GM12865 (cell line): Measurements from ENCODE around the gene NFIX.

Experiments used
- DNase-seq: peaks from one replicate; pipeline ENCODE4 v3.0.0; 2010; ENCODE audit warnings: low read depth
- H3K4me3 ChIP-seq: 2 replicates; pipeline ENCODE4 v1.5.1; 2011; ENCODE audit warnings: mild to moderate bottlenecking, low read depth, low read length, control low read depth
- TF ChIP-seq, protein P1 (sequence below): IDR thresholded peaks from 2 replicates; pipeline ENCODE4 v1.5.1; 2011; ENCODE audit warnings: low read length, control low read depth, low read depth, inconsistent platforms; ENCODE audit not compliant: insufficient read depth; ENCODE audit errors: missing control alignments

NFIX gene

DNA sequence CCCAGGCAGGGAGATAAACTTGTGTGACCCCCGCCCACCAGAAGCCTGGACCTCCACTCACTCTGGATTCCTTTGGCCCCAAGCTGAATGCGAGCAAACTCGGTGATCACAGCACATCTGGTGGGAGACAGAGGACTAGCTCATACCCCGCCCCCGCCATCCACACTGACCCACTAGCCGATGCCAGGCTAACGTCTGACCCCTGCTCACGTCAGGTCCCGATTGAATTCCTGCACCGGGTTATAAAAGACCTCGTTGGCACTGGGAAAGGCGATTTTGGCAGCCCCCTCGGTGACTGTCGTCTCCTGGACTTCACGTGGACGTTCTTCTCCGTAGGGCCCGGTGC is 120.6 kb downstream of the NFIX start:
- H3K4me3 ChIP-seq = peak overlapping the region; percentile 95
- DNase-seq = no peak
- TF ChIP-seq, protein P1, sequence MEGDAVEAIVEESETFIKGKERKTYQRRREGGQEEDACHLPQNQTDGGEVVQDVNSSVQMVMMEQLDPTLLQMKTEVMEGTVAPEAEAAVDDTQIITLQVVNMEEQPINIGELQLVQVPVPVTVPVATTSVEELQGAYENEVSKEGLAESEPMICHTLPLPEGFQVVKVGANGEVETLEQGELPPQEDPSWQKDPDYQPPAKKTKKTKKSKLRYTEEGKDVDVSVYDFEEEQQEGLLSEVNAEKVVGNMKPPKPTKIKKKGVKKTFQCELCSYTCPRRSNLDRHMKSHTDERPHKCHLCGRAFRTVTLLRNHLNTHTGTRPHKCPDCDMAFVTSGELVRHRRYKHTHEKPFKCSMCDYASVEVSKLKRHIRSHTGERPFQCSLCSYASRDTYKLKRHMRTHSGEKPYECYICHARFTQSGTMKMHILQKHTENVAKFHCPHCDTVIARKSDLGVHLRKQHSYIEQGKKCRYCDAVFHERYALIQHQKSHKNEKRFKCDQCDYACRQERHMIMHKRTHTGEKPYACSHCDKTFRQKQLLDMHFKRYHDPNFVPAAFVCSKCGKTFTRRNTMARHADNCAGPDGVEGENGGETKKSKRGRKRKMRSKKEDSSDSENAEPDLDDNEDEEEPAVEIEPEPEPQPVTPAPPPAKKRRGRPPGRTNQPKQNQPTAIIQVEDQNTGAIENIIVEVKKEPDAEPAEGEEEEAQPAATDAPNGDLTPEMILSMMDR = no peak

DNA sequence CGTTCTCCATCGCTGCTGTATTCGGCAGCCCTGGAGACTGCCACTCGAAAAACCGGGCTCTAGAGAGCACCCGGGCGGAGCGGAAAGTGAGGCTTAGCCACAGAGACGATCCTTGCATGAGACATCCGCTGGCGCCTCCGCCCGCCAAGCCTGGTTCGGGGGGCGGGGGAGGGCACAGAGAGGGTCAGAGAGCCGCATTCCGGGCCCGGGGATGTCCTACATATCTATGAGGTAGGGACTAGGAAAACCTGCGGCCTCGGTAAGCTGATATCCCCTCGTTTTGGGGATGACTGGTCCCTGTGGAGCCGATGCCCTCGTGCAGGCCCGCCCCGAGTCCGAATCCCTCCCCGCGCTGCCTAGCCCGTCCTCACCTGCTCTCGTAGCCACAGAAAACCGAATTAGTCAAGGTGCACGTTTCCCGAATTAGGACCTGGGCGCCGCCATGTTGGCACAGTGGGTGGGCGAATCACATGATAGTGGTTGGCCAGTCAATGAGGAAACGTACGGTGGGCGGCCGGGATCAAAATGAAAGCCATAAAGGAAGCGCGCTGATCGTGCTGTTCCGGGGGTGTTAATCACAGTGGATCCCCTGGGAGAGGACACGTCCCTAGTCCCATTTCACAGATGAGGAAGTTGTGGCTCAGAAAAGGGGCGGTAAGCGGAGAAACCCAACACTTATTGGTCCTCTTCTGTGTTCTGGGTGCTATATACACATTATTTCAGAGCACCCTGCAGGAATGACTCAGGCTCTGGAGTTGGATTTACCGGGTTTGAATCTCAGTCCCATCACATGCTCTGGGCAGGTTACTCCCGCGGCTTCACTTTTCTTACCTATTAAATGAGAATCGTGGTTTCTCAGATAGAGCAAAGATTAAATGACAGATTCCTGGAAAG is 121.3 kb downstream of the NFIX start, which contains the start of gene TRMT1:
Gene TRMT1 (minus strand): TSS at position 459 of the 894 bp plus-strand sequence. CDS start 341 bp downstream, at position 118.
- DNase-seq = peak; percentile 96
- H3K4me3 ChIP-seq = peak within 1 kb of the TSS; percentile 95
- TF ChIP-seq, protein P1 = no peak

DNA sequence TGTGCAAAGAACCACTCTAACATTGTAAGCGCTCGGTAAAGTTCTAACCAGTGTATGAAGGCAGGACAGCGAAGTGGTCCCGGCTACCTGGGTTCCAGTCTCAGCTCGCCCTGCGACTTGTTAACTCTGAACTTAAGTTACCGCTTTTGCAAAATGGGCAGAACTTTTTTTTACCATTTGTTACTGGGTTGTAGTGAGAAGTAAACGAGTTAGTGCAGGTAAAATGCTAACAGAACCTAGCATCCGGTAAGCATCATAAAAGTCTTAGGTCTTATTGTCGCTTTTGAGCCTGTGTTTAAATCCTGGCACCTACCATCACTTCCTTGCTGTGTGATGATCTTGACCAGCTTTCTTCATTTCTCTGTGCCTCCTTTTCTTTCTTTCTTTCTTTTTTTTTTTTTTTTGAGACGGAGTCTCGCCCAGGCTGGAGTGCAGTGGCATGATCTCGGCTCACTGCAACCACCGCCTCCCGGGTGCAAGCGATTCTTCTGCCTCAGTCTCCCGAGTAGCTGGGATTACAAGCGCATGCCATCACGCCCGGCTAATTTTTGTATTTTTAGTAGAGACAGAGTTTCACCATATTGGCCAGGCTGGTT is 122.0 kb downstream of the NFIX start:
- peak; percentile 34 for DNase-seq
- TF ChIP-seq, protein P1 = no peak
- H3K4me3 ChIP-seq = peak overlapping the region; percentile 95

DNA sequence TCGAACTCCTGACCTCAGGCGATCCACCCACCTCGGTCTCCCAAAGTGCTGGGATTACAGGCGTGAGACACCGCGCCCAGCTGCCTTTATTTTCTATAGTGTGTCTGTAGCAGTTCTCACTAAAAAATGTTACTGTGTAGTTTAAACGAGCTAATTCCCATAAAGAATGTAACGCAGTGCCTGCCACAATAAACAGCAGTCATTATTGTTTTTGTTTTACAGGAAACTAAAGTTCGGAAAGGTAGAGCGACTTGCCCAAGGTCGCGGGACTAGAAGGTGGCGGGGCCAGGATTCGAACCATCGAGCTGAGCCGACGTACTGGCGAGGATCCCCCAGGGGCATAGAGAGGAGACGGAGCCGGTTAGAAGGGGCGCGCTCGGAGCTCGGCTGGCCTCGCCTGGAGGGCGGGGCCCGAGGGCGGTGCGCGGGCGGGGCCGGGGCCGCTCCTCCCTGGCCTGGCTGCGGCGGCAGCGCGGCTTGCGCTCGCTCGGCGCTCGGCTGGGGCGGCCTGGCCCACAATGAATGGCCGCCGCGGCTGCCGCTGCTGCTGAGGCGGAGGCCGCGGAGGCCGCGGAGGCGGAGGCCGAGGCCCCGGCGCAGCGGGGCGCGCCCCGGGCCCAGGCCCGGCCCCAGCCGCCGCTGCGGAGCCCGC is 122.6 kb downstream of the NFIX start, which contains the start of gene NACC1:
Gene NACC1 (plus strand): TSS at position 493 of the 652 bp plus-strand sequence. CDS start 16,944 bp downstream, outside the sequence.
- TF ChIP-seq, protein P1 = no peak
- peak; percentile 94 for DNase-seq
- H3K4me3 ChIP-seq = peak within 1 kb of the TSS; percentile 95

DNA sequence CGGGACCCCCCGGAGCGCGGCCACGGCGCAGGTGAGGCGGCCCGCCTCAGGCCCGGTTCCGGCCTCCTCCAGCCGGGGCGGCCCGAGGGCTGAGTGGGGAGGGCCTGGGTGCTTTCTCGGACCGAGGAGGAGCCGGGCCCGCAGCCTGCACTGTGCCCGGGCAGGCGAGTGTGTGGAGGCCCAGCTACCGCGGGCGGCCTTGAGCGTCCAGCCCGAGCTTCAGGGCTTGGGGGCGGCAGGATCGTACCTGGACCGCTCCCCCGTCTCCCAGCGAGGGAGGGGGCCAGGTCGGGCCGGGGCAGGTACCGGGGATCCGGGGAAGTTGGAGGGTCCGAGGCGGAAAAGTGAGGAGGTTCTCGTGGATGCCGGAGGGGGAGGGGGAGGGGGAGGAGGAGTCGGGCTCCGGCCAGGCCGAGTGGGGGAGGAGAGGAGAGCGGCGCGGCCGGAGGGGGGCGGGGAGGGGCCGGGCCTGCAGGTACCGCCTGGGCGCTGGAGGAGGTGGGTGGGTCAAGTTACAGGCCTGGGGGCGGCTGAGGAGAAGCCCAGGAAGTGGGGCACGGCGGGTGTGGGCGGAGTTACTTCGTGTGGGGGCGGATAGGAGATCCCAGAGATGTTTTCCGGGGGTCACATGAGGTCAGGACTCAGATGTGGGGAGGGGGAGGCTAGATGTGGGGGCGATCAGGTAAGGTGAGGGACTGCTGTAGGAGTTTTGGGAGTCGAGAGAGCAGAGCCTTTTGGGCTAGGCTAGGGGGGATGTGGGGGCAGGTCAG is 123.3 kb downstream of the NFIX start:
- TF ChIP-seq, protein P1 = no peak
- DNase-seq = peak; percentile 78
- H3K4me3 ChIP-seq = peak overlapping the region; percentile 92

DNA sequence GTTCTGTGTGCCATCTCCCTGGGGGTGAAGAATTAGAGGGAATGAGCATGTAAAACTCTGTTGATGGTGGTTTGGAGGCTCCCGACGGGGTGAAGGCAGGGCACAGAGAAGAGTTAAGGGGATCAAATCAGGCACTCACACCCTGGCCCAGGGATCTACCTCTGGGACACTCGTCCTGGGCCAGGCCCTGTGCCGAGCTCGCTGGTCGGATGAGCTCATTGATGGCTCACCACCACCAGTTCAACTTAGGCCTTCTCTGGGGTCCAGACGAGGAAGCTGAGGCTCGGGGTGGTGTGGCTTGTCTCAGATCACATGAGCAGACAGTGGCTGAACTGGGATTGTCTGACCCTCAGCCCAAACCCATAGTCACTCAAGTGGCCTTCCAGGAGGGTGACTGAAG is 124.4 kb downstream of the NFIX start:
- DNase-seq = no peak
- TF ChIP-seq, protein P1 = no peak
- H3K4me3 ChIP-seq = peak overlapping the region; percentile 92
